ENCODE measurements around the gene CA10.

The CA10 gene

DNA sequence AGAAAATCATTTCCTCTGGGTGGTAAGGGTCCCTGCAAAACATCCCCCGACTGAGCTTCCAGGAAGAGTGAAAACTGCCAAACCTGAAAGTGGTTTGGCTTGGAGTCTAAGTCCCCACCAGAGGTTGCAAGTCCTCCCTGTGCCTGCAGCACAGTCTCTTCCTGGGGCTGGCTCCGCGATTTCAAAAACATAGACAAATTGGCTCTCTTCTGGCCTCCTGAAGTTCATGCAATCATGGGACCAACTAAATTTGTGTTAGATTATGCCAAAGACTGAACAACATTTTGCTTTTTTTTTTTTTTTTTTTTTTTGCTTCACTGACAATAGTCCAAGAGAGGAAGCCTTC, 447.9 kb downstream of the CA10 start:
- no peak for DNase-seq

DNA sequence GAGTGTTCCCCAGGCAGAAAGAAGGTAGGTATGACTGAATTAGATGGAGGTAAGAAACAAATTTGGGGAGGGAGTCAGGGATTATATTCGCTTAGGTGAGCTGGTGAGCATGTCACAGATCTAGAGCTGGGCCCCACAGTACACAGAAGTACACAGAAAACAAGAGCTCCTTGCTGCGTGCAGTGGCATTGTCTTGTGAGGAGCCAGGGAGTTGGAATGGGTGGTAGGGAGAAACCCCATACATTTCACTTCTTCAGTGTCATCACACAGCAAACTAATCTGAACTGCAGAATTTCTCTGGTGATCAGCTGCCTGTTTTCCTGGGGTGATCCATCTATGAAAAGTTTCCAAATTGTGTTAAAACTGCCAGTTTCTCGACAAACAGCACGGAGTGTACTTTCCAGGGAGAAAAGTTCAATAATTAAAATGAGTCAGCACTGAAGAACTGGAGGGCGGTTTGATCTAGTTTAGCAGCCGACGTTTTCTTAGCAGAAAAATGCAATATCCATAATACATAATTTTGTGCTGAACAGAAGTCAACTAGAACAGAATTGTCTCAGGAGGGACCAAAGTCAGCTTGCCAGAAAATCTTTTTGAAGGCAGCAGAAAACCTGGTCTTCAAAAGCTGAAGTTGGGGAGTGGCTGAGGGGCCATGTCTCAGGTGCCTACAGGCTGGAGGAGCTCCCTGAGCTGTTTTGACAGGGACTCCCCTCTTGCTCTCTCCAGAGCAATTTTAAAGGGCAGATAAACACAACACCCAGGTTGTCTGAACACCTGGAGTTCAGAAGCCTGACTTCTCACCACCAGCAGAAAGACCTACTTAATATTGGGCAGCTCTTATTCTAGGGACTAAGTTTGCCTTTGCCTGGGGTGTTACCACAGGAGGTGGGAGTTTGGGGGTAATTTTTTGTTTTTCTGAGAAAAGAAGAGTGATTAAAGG, 448.6 kb downstream of the CA10 start:
- no peak for DNase-seq

DNA sequence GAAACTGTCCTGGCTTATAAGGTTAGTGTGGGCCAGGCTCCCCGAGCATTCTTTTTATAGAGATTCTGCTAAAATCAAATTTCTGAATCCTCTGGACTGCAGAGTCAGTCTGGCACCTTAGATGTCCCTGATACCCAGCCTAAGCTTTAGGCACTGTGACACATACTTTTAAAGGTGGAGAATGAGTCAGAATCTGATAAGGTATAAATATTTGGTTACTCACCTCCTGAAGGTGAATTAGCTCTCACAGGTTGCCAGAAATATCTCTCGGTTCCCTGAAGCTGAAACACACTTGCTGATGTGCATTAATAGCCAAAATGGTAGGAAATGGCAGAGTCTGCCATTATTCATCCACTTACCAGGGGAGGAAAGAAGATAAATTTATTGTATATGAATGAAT, 451.3 kb downstream of the CA10 start:
- DNase-seq = no peak

DNA sequence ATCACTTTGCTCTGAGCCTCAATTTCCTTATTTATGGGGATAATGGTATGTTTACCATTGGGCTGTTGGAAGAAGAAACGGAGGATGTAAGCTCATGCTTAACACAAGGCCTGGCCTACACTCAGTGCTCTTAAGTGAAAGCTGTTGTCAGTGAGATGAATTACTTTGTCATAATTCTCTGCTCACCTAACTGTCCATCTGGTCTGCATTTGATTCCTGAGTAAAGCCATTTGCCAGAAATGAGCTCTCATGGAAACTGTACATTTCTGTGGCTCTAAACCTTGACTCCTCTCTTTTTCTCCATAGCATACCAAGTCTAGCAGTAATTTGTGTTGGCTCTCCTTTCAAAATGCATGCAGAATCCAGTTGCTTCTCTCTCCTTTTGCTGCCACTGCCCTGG, 452.4 kb downstream of the CA10 start:
- DNase-seq = no peak

DNA sequence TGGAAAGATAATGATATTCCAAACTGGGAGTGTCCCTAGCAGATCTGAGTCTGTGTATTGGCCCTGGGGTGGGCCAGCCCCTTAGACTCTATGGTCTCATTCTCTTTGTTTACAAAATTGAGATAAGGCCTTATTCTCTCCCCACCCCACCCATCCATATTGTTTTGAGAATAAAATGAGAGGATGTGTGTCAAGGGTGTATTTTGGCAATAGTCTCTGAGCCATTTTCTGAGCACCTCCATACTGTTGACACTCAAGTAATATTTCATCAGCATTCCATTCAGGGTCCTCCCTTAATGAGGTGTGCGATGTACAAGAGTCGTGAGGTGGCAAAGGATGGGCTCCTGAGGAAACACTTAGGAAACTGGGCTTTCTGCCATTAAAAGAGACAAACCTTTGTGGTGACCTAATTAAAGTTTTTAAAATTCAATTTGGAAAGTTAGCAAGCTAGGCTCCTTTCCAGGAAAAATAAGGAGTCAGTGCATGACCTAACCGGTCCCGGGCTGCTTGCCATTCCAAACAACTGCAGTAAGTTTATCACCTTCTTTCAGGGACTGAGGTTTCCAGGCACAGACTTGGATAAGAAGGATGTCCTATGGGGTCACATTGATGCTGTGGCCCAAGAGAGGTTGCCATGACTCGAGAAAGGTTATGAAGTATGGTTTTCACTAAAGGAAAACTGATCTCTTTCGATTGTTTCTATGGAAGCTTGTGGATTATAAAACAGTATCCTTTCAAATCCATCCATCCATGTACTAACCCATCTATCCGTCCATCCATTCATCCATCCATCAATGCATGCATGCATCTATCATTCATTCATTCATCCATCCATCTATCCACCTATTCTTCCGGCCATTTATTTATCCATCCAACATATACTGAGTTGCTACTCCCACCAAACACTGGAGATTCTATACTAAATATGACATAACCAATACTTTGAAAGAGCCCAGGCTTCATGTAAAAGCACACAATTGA, 454.9 kb downstream of the CA10 start:
- no peak for DNase-seq

DNA sequence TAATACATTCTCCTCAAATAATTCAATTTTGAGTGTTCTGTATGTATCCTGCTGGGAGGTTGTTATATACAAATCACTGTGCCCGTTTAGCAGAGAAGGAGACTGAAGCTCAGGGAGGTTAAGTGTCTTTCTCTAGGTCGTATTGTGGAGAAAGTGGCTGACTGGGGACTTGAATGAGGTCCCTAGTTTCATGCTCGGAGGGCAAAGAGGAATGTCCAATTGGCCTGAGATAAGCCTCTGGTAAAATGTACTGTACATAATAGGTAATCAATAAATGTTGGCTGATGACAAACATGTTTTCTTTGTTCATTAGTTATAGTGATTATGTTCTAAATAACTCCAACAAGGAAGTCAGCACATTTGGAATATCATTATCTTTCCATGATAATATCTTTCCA, 455.6 kb downstream of the CA10 start:
- no peak for DNase-seq

DNA sequence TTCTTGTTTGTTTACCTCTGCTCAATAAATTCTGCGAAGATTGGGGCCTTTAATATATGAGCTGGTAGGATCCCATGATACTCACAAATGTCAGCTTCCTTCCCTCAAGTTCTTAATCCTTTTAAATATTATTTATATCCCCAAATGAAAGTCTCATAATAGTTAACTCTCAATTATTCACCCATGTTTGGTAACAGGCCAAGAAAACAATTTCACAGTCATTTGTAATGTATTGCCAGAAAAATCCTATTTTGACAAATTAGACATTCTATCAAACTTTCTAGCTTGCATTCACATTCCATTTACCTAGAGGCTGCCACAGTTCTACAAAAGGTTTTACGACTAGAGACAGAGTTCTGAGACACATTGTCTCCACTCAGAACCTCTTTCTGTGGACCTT, 457.0 kb downstream of the CA10 start:
- no peak for DNase-seq

DNA sequence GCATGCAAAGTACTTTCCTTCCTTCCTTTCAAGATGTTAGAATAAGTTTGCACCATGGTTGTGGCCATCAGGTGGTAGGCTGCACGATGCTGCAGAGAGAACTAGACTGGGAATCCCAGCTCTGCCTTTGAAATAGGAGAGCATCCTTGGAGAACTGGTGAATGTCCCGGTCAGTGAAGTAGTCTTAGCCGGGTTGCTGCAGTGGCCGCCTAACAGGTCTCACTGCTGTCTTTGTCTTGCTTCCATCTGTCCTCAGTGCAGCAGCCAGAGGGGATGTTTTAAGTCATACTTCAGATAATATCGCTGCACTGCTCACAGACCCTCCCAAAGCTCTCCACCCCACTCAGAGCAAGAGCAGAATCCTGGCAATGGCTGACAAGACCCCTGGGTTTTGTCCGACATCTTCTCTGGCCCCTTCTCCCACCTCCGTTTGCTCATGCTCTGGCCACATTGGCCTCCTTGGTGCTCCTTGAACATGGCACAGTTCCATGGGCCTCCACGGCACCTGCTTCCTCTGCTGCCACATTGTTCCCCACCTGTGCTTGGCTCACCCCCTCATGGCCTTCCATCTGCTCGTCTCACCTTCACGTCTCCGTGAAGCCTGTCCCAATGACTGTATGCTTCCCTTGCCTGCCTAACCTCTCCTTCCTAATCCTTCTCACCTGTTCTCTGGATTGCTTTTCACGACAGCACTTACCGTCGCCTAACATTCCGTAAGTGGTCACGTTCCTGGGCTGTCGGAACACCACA, 458.3 kb downstream of the CA10 start:
- DNase-seq = no peak

DNA sequence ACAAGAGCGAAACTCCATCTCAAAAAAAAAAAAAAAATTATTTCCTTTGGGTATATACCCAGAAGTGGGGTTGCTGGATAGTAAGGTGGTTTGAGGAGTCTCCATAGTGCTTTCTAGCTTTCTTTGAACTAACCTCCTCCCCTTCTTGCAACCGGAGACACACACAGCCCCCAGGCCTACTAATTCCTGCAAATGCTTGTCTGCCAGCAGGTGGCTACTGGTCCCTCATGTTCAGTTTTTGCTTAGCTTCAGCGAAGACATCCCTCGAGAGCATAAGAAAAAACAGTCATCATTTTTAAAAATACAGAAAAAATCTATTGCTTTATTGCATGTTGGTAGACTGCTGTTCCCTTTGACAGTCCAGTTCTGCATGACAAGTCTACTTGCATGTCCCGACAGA, 459.2 kb downstream of the CA10 start:
- no peak for DNase-seq

DNA sequence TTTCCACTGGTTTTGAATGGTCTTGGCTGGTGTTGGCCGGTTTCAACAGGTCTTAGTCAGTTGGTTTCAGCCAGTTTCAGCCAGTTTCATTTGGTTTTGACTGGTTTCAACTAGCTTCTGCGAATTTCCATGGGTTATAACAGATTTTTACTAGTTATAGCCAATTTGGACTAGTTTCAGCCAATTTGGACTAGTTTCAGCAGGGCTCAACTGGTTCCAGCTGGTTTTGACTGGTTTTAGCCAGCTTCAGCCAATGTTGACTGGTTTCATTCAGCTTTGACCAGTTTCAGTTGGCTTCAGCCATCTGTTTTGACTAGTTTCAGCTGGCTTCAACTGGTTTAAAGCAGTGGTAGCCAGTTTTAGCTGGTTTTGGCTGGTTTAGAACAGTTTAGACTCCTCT, 465.6 kb downstream of the CA10 start:
- no peak for DNase-seq

DNA sequence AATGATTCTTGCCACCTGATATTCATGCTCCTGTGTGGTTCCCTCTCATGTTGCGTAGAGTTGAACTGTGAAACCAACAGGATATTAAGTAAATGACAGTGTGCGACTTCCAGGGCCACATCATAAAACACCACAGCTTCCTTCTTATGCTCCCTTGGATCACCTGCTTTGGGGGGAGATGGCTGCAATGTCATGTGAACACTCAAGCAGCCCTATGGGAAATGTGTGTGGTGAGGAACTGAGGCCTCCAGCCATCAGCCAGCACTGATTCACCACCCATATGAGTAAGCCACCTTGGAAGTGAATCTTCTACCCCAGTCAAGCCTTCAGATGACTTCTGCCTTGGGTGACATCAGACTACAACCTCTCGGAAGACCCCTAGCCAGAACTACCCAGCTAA, 470.6 kb downstream of the CA10 start:
- no peak for DNase-seq

DNA sequence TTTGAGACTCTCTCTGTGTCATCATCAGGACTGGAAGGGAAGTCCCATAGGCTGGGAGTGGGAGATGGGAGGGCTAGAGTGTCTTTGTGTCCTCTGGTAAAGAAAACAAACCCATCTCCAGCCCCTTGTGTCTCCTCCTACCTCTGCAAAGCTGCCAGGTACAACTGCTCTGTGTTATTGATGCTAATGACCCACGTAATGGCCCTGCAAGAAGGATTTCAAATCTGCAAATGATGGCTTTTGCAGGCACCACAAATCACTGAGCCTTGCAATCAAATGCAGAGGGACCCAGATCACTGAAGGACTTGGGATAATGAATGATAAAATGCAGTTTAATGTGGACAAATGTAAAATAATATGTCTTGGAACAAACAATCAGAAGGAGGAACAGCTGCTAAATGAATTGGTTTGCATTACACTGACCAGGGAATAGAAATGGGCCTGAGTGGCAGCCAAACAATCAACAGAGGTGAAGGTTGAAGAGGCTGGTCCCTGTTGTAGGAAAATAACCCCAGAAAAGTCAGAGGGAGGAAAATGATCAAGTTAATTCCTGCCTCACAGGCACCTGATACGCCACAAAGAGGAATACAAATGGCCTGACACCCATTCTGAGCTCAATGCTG, 473.1 kb downstream of the CA10 start:
- DNase-seq = no peak

DNA sequence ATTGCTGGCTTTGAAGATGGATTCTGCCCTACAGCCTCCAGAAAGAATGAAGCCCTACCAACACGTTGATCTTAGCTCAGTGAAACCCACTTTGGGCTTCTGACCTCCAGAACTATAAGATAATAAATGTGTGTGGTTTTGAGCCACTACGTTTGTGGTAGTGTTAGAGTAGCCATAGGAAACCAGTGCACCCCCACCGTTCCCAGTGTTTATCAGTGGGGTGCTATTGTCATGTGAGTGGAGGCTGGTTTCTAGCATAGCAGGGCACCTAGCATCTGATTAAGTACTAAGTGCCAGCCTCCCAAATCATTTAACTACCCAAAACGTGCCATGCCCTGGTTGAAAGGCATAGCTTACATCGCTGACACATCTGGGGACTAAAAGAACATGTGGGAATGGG, 474.3 kb downstream of the CA10 start:
- DNase-seq = no peak

DNA sequence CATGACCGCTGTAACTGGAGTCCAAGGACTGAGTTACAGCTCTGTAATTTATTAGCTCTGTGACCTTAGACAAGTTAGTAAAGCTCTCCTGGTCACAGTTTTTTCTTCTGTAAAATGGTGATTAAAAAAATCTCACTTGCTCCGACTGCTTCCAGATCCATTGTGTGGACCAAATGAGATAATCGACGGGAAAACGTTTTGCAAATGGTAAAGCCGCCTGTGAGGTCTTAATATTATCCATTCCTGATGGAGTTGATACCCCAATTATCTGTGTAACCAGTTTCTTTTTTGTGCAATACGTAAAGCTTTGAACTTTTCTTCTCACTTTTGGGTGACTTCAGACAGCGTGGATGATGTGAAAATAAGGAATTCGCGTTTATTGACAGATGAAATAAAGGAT, 475.2 kb downstream of the CA10 start:
- no peak for DNase-seq

DNA sequence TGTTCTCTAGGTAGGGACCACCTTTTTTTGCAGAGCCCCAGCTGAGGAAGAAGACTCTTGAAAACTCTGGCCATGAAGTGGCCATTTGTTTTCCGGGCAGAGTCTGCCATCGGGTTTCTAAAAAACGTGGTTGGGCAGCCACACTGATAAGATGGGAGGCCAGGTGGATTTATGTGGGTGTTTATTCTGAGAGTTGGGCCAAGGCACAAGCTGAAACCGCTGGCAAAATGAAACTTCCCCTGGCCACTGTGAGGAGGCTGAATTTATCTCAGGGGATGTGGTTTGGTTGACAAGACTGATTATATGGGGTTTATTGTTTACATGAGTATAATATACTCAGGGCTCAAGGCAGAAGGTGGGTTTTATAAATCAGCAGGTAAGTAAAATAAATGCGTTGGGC, 476.4 kb downstream of the CA10 start:
- no peak for DNase-seq

DNA sequence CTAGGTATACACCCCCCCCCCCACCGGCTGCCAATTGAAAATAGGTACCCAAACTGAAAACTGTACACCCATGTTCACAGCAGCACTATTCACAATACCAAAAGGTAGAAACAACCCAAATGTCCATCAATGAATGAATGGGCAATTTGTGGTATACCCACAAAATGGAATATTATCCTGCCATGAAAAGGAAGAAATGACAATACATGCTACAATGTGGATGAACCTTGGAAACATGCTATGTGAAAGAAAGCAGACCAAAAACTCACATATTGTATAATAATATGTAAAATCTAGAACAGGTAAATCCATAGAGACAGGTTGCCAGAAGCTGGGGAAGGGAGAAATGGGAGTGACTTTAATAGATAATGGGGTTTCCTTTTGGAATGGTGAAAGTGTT, 480.6 kb downstream of the CA10 start:
- DNase-seq = no peak

DNA sequence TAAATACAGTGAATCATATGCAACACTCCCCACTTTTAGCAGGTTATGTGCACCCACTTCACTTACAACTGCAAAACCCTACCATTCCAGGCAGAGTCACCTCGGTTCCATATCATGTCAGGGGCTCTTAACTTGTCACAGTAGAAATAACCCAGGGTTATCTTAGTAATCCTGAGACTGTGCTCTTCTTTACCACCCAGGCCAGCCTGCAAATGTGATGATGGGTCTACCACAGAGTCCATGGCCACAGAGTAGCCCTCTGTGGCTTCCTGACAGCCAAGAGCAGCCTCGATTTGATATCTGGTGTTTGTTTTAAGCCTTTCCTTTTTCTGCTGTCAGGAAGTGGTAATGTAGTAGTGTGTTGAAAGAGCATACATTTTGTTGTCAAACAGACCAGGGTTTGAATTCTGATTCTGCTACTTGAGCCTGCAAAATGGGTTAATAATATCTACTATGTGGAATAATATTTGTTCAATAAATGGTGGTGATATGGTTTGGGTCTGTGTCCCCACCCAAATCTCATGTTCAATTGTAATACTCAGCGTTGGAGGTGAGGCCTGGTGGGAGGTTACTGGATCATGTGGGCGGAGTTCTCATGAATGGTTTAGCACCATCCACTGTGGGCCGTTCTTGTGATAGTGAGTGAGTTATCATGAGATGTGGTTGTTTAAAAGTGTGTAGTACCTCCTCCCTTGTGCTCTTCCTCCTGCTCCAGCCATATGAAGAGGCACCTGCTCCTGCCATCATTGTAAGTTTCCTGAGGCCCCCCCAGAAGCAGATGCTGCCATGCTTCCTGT, 481.6 kb downstream of the CA10 start:
- DNase-seq = no peak

DNA sequence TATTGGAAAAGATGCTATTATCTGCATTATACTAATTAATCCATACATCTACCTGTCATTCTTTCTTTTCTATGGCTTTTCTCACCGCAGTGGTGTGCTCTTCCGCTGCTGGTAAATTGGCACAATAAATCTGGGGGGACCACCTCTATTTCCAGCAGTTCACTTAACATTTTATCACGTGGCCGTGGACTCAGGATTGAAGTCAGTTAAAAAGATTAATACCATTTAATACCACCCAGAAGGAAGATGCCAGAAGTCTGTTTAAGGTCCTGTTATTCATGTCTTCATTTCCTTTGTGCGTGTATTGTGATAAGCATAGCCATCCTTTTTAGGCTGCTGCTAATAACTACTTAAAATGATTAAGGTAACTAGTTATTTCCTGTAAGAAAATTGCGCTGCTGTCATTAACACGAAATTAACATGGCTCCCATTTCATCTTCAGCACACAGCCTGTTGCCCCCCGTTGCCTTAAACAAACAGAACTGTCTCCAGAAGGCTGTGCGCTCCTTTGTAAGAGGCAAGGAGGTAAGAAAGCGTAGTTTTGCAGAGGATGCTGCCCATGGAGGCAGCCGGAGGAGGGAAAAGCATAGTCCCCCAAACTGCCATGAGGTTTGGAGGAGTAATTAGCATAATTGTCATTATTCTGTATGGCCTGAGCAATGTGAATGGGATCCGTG, 483.8 kb downstream of the CA10 start:
- DNase-seq = no peak

DNA sequence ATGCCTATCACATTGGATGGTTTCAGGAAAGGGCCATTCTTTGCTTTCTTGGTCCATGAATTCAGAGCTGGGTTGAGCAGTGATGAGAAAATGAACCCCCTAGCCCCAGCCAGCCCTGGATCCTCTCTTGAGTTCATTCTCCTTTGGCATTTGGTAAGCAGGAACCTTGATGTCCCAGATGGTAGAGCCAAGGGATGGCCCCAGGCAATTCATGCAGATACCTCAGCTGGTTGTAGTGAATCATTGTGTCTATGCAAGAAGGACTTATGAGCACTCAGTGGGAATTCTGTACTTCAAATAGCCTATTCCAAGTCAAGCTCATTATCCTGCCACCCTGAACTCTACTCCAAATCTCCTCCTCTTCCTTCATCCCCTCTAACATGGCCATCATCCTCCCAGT, 485.4 kb downstream of the CA10 start:
- no peak for DNase-seq

DNA sequence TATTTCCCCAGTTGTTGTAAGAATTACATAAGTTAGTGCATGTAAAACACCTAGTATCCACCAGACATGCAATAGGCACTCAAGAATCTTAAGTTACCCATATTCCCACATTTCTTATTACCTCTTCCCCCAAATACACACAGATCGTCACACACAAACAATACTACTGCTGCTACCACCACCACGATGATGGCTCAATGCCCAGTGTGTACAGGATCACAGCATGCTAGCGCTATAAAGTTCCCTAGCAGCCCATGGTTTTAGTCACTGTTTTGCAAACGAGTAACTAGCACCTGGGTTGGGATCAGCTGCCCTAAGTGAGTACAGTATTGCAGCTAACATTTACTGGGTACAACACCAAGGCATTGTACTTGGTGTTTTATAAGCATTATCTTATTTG, 486.4 kb downstream of the CA10 start:
- no peak for DNase-seq

DNA sequence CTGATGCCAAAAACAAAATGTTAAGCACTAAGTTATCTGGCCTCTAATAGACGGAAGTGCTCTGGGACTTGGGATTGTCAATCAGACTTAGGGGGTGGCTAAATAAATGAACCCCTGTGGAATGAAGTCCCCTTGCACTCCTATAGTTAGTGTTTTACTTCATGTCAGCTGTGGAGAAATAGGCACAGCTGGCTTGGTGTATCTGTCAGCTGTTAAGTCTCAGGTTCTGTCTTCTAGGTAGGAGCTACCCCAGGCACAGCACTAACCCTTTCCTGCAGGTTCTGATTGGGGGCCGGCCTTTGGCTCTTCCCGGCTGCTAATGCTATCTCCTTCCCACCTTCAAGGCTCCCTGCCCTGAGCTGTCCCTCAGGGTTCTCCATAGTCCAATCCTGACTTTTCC, 487.6 kb downstream of the CA10 start:
- DNase-seq = no peak

DNA sequence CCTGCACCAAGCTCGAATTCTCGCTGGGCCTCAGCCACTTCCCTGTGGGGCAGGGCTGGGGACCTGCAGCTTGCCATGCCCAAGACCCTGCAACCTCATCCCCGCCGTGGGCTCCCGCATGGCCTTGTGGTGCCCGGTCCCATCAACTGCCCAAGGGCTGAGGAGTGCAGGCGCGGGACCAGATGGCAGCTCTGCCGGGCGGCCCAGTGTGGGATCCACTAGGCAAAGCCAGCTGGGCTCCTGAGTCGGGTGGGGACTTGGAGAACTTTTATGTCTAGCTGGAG, 489.6 kb downstream of the CA10 start:
- no peak for DNase-seq
